Ishikawa (cell line): ENCODE measurements around the gene ADCY1.

Experiments
- CEBPB ChIP-seq: IDR thresholded peaks from 2 replicates; pipeline ENCODE4 v1.6.1; 2012
- CREB1 ChIP-seq: IDR thresholded peaks from 2 replicates; pipeline ENCODE4 v1.6.1; 2012; ENCODE audit warnings: low read depth
- EGR1 ChIP-seq: IDR thresholded peaks from 2 replicates; pipeline ENCODE4 v1.6.1; 2012
- EP300 ChIP-seq: IDR thresholded peaks from 2 replicates; pipeline ENCODE4 v1.6.1; 2012; ENCODE audit warnings: borderline replicate concordance
- FOXM1 ChIP-seq: IDR thresholded peaks from 2 replicates; pipeline ENCODE4 v1.6.1; 2012; ENCODE audit warnings: low read depth, borderline replicate concordance
- NFIC ChIP-seq: IDR thresholded peaks from 2 replicates; pipeline ENCODE4 v1.6.1; 2012
- RAD21 ChIP-seq: IDR thresholded peaks from 2 replicates; pipeline ENCODE4 v1.6.1; 2012; ENCODE audit warnings: low read depth
- TAF1 ChIP-seq: IDR thresholded peaks from 2 replicates; pipeline ENCODE4 v1.6.1; 2012; ENCODE audit warnings: low read depth, mild to moderate bottlenecking
- TCF12 ChIP-seq: IDR thresholded peaks from 2 replicates; pipeline ENCODE4 v1.6.1; 2012; ENCODE audit warnings: low read depth
- TEAD4 ChIP-seq: IDR thresholded peaks from 2 replicates; pipeline ENCODE4 v1.6.1; 2012
- YY1 ChIP-seq: IDR thresholded peaks from 2 replicates; pipeline ENCODE4 v1.6.1; 2012; ENCODE audit warnings: low read depth
- ZBTB7A ChIP-seq: IDR thresholded peaks from 2 replicates; pipeline ENCODE4 v1.6.1; 2012; ENCODE audit warnings: low read depth
- TF ChIP-seq, protein P1 (sequence below): IDR thresholded peaks from 2 replicates; pipeline ENCODE4 v1.6.1; 2012; ENCODE audit warnings: low read depth, mild to moderate bottlenecking
- TF ChIP-seq, protein P2 (sequence below): IDR thresholded peaks from 2 replicates; pipeline ENCODE4 v1.6.1; 2012
- TF ChIP-seq, protein P3 (sequence below): IDR thresholded peaks from 2 replicates; pipeline ENCODE4 v1.6.1; 2012

ADCY1 gene

DNA sequence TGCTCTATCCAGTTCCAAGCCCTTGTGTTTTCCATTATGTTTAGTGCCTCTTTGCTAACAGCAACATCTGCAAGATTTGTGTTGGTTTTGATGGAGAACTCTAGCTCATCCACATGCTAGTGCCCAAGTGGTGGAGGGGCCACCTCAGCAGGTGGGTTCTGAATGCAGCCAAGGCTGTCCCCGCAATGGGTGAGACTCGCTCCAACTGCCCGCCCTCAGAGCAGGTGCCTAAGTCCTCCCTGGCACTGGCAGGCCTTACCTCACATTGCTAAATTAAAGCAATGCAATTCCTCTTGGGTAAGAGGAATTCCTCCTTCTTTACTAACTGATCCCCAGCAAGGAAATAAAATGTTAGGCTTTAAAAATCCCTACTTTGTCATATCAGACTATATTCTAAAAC, 146.8 kb downstream of the ADCY1 start:
- TF ChIP-seq TEAD4, result no peak
- TF ChIP-seq TAF1, result no peak
- no peak for TF ChIP-seq NFIC
- no peak for TF ChIP-seq RAD21
- TF ChIP-seq FOXM1, result no peak
- TF ChIP-seq, protein P1, sequence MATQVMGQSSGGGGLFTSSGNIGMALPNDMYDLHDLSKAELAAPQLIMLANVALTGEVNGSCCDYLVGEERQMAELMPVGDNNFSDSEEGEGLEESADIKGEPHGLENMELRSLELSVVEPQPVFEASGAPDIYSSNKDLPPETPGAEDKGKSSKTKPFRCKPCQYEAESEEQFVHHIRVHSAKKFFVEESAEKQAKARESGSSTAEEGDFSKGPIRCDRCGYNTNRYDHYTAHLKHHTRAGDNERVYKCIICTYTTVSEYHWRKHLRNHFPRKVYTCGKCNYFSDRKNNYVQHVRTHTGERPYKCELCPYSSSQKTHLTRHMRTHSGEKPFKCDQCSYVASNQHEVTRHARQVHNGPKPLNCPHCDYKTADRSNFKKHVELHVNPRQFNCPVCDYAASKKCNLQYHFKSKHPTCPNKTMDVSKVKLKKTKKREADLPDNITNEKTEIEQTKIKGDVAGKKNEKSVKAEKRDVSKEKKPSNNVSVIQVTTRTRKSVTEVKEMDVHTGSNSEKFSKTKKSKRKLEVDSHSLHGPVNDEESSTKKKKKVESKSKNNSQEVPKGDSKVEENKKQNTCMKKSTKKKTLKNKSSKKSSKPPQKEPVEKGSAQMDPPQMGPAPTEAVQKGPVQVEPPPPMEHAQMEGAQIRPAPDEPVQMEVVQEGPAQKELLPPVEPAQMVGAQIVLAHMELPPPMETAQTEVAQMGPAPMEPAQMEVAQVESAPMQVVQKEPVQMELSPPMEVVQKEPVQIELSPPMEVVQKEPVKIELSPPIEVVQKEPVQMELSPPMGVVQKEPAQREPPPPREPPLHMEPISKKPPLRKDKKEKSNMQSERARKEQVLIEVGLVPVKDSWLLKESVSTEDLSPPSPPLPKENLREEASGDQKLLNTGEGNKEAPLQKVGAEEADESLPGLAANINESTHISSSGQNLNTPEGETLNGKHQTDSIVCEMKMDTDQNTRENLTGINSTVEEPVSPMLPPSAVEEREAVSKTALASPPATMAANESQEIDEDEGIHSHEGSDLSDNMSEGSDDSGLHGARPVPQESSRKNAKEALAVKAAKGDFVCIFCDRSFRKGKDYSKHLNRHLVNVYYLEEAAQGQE, result no peak
- TF ChIP-seq EGR1, result no peak
- TF ChIP-seq CEBPB, result no peak
- no peak for TF ChIP-seq ZBTB7A
- no peak for TF ChIP-seq EP300
- no peak for TF ChIP-seq TCF12
- TF ChIP-seq, protein P2, sequence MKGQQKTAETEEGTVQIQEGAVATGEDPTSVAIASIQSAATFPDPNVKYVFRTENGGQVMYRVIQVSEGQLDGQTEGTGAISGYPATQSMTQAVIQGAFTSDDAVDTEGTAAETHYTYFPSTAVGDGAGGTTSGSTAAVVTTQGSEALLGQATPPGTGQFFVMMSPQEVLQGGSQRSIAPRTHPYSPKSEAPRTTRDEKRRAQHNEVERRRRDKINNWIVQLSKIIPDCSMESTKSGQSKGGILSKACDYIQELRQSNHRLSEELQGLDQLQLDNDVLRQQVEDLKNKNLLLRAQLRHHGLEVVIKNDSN, result no peak
- TF ChIP-seq CREB1, result no peak
- no peak for TF ChIP-seq YY1
- TF ChIP-seq, protein P3, sequence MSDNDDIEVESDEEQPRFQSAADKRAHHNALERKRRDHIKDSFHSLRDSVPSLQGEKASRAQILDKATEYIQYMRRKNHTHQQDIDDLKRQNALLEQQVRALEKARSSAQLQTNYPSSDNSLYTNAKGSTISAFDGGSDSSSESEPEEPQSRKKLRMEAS, result no peak

DNA sequence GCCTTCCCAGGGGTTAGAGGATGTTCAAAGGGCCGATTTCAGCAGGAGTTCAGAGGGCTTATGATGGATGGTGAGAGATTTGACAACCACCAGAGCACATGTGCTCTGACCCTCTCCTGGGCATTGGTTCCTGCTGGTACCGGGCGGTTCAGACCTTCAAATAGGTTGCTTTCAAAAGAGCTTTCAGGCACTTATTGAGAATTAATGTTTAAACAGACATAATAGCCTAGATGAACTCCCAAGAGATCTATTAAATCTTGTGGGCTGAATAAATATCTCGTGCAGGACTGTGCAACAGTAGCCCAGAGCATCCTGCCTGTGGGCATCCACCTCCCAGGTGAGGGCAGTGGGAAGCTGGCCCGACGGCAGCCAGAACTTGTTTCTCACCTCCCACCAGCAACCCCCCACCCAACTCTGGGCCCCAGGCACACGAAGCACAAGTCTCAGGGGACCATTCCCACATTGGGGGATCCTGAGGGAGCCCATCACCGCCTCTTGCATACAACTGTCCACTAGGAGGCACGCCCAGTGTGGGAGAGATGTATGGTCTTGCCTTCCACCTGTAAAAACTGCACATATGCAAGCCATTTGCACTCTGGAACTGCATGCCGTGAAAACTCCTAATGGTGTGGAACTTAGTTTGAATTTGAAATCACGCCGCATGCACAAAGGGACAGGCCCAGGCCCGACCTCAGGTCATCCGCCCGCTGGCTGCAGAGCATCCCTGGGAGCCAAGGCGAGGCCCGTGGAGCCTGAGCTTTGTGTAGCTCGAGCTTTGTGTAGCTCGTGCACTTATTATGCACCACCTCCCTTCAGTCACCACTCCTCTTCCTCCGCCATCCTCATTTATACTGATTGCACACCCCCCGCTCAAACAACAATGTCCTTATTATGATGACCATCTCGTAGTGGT, 147.8 kb downstream of the ADCY1 start:
- TF ChIP-seq TCF12, result no peak
- no peak for TF ChIP-seq EGR1
- TF ChIP-seq NFIC, result no peak
- TF ChIP-seq CEBPB, result no peak
- TF ChIP-seq, protein P3, result no peak
- TF ChIP-seq CREB1, result no peak
- TF ChIP-seq, protein P1, result no peak
- no peak for TF ChIP-seq EP300
- no peak for TF ChIP-seq FOXM1
- TF ChIP-seq YY1, result no peak

DNA sequence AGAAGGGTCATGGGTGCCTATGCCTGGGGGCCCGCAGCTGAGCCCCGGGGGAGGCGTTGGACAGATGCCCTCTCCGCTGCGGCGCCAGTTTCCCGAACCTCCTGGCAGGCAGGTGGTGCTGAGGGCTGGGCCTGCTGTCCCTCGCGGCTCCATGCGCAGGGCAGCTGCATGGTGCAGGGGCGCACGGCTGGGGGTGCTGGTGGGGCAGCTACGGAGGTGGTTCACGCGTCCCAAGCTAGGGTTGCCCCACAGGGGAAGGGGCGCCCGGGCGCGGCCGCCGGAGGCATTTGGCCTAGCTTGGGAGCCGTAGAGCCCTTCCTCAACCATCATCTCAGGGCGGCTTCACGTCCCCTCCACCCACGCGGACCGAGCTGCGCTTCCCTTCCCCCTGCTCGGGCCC, 152.7 kb downstream of the ADCY1 start:
- no peak for TF ChIP-seq CEBPB

DNA sequence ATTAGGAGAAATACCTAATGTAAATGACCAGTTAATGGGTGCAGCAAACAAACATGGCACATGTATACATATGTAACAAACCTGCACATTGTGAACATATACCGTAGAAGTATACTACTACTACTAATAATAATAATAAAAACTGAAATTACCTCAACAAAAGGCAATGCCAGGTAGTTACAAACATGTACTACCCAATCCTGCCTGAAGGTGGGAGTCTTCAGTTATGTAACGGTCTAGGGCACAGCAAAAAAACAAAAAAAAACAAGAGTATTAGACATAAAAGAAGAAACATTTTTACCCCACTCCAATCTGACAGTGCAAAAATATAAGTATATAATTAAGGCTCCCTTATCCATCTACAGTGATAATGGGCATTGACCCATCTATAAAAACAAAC, 182.6 kb downstream of the ADCY1 start:
- peak; percentile 36; the same call in 1 of the 2 replicates for TF ChIP-seq RAD21

DNA sequence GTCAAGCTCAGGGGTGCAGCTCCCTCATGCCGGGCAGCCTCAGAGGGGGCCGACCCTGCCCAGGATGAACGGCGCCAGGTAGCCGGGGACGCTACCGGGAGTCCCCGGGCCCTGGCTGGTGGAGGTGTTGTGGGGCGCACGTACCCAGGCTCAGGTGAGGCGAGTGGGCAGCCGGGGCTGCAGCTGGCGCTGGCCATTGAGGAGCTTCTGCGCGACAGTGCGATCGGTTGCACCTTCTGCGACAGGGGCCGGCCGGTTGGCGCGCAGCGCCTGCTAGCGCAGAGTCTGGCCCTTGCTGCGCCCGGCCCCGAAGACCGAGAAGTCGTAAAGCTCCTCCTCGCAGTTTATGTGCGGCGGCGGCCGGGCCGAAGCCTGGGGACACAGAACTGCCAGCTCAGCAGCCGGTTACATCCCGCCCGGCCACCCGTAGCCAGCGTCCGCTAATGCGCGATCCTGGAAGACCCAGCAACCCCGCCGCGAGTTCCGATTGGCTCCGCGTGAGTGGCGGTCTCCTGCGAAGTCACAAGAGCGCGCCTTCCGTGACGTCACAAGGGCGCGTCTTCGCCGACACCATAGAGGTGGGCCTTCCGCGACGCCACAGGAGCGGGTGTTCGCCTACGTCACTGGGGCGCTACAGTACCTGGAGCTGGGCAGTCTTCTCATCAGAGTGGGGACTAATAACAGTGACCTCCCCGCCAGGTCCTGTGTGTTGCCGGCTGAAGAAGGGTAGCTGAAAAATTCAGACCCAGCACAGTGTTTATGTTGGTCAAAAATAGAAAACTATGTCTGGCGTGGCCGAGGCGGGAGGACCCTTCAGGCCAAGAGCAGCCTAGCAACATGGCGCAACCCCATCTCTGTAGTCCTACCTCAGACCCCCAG, 194.6 kb downstream of the ADCY1 start:
- TF ChIP-seq YY1, result peak; percentile 67
- TF ChIP-seq, protein P2, result peak; percentile 40; the same call in 1 of the 2 replicates
- 0 out of 2 replicates have a peak, but pooled peaks have one; percentile 5 for TF ChIP-seq EP300
- peak; percentile 56 for TF ChIP-seq TAF1
- TF ChIP-seq CREB1, result peak; percentile 99
- TF ChIP-seq, protein P3, result peak; percentile 88
